UCSD-AML1 (cell line): ENCODE results near the gene ANKRD66.
"Not testable (repeated sequence)": the region's sequence is repeated elsewhere in the genome, so short reads cannot be mapped to it uniquely, and the experiment has no call there.

Experiments
- DNase-seq: peaks from one replicate; lab custom pipeline; 2025; ENCODE audit not compliant: unreplicated experiment; lab: John Stamatoyannopoulos, UW

The ANKRD66 gene

GRCh38 chr6:46746696-46747095 is at the start of gene ANKRD66:
ANKRD66 (plus strand) TSS chr6:46746933; CDS start chr6:46751949, 5,016 bp downstream.
- DNase-seq = no peak

- no peak for DNase-seq
Measured at GRCh38 chr6:46699970-46700369, 46.8 kb upstream of the ANKRD66 start.

- DNase-seq = no peak
Measured at GRCh38 chr6:46704562-46704961, 42.2 kb upstream of the ANKRD66 start.

GRCh38 chr6:46706464-46706863 is 40.3 kb upstream of the ANKRD66 start:
- DNase-seq = no peak

- DNase-seq = no peak
Measured at GRCh38 chr6:46711491-46711890, 35.2 kb upstream of the ANKRD66 start.

GRCh38 chr6:46715141-46715540 is 31.6 kb upstream of the ANKRD66 start:
- DNase-seq = no peak

- DNase-seq = no peak
Measured at GRCh38 chr6:46719099-46719498, 27.6 kb upstream of the ANKRD66 start.

- DNase-seq = no peak
Measured at GRCh38 chr6:46720401-46720800, 26.3 kb upstream of the ANKRD66 start.

GRCh38 chr6:46729787-46730326 is 16.9 kb upstream of the ANKRD66 start:
- DNase-seq = no peak

GRCh38 chr6:46730921-46731461 is 15.7 kb upstream of the ANKRD66 start:
- DNase-seq = no peak

- DNase-seq = no peak
Measured at GRCh38 chr6:46733341-46733801, 13.4 kb upstream of the ANKRD66 start.

- DNase-seq = no peak
Measured at GRCh38 chr6:46734867-46735719, 11.6 kb upstream of the ANKRD66 start, which contains the start of gene PLA2G7. PLA2G7 (minus strand) TSS chr6:46735375; CDS start chr6:46722891, 12,484 bp downstream.

GRCh38 chr6:46735720-46736031 is 11.1 kb upstream of the ANKRD66 start:
- no peak for DNase-seq

- no peak for DNase-seq
Measured at GRCh38 chr6:46736906-46737305, 9.8 kb upstream of the ANKRD66 start.

GRCh38 chr6:46741482-46741881 is 5.3 kb upstream of the ANKRD66 start:
- no peak for DNase-seq

- no peak for DNase-seq
Measured at GRCh38 chr6:46741910-46742309, 4.8 kb upstream of the ANKRD66 start.

- DNase-seq = no peak
Measured at GRCh38 chr6:46743425-46744158, 3.1 kb upstream of the ANKRD66 start.

- not testable (repeated sequence) for DNase-seq
Measured at GRCh38 chr6:46744159-46744725, 2.5 kb upstream of the ANKRD66 start.

GRCh38 chr6:46745973-46746372 is 760 bp upstream of the ANKRD66 start:
- no peak for DNase-seq

GRCh38 chr6:46748940-46749503 is 2.3 kb downstream of the ANKRD66 start:
- DNase-seq = no peak

GRCh38 chr6:46749731-46750130 is 3.0 kb downstream of the ANKRD66 start:
- no peak for DNase-seq
